H1 (cell line): ENCODE results near the gene MAGI2. TPM values are rescaled to one million over a fixed set of nuclear protein-coding genes. Genes with fewer than 3 reads are reported as not detected.

Experiments used
- CTCF ChIA-PET: fragments of 300-600 bp; sonication (Branson Sonifier 250); formaldehyde crosslinking; loops from one replicate; lab custom pipeline; 2021; ENCODE audit not compliant: partially characterized antibody; lab: Charles Lee
- POLR2A ChIA-PET: fragments of 300-600 bp; sonication (Branson Sonifier 250); formaldehyde crosslinking; loops from one replicate; lab custom pipeline; 2021; ENCODE audit warnings: inconsistent platforms; ENCODE audit not compliant: partially characterized antibody; lab: Charles Lee
- DNase-seq, 2 experiments: peaks; one replicate each; pipeline versions ENCODE4 v3.0.0 to v3.0.0-alpha.2; 2010 to 2022; ENCODE audit warnings: low spot score in 2 of 2, low read depth in 1 of 2, mixed read lengths in 1 of 2
- FAIRE-seq: peaks from 2 replicates; lab custom pipeline; 2011; peaks lifted over from hg19 to GRCh38; lab: Jason Lieb, UNC
- H2AFZ ChIP-seq: 2 replicates; pipeline ENCODE4 v1.8.1; 2012; ENCODE audit warnings: low read length, inconsistent platforms
- H2AK5ac ChIP-seq: 2 replicates; pipeline ENCODE4 v1.6.1; 2013; ENCODE audit warnings: low read depth, low read length
- H2BK120ac ChIP-seq: replicated peaks from 2 replicates; pipeline ENCODE3; 2013; ENCODE audit warnings: low read depth, low read length, inconsistent platforms
- H2BK12ac ChIP-seq: 2 replicates; pipeline ENCODE4 v1.6.1; 2013; ENCODE audit warnings: low read depth, low read length
- H2BK15ac ChIP-seq: 2 replicates; pipeline ENCODE4 v1.6.1; 2013; ENCODE audit warnings: low read length
- H2BK20ac ChIP-seq: 2 replicates; pipeline ENCODE4 v1.6.1; 2013; ENCODE audit warnings: low read length
- H2BK5ac ChIP-seq: 2 replicates; pipeline ENCODE4 v1.6.1; 2013; ENCODE audit warnings: low read depth, low read length
- H3K14ac ChIP-seq: 2 replicates; pipeline ENCODE4 v1.6.1; 2013; ENCODE audit warnings: inconsistent platforms; ENCODE audit not compliant: insufficient read length
- H3K18ac ChIP-seq: 2 replicates; pipeline ENCODE4 v1.6.1; 2013; ENCODE audit warnings: low read length; ENCODE audit errors: extremely low read depth
- H3K23ac ChIP-seq: 2 replicates; pipeline ENCODE4 v1.6.1; 2013; ENCODE audit warnings: inconsistent platforms; ENCODE audit not compliant: insufficient read length
- H3K23me2 ChIP-seq: 2 replicates; pipeline ENCODE4 v1.6.1; 2013; ENCODE audit warnings: low read depth, low read length
- H3K27ac ChIP-seq: 2 replicates; pipeline ENCODE4 v1.6.1; 2011; ENCODE audit warnings: low read depth, low read length, inconsistent platforms
- H3K27me3 ChIP-seq, 4 experiments: replicated peaks in 1 of 4; 1 replicate in 1 of 4; 2 replicates in 3 of 4; pipeline versions ENCODE4 v1.6.1 to v1.8.1; 2011 to 2013; ENCODE audit warnings: low read length in 3 of 4, mild to moderate bottlenecking in 3 of 4, inconsistent platforms in 2 of 4, mixed read lengths in 2 of 4, moderate library complexity in 1 of 4; ENCODE audit not compliant: control insufficient read depth in 3 of 4, insufficient read depth in 3 of 4; ENCODE audit errors: extremely low read depth in 1 of 4
- H3K36me3 ChIP-seq, 4 experiments: 2 replicates each; pipeline versions ENCODE4 v1.6.1 to v1.8.1; 2011 to 2013; ENCODE audit warnings: mild to moderate bottlenecking in 4 of 4, low read length in 3 of 4, moderate library complexity in 2 of 4, control low read depth in 1 of 4, inconsistent platforms in 1 of 4; ENCODE audit not compliant: insufficient read depth in 4 of 4, control insufficient read depth in 2 of 4
- H3K4ac ChIP-seq: replicated peaks from 2 replicates; pipeline ENCODE3; 2013; ENCODE audit warnings: low read length, low read depth, mixed read lengths, inconsistent platforms; ENCODE audit not compliant: insufficient read length
- H3K4me1 ChIP-seq, 4 experiments: replicated peaks in 1 of 4; 1 replicate in 1 of 4; 2 replicates in 3 of 4; pipeline versions ENCODE4 v1.6.1 to v1.8.1; 2011 to 2013; ENCODE audit warnings: low read length in 3 of 4, inconsistent platforms in 2 of 4, mixed read lengths in 1 of 4; ENCODE audit not compliant: insufficient read depth in 4 of 4, control insufficient read depth in 3 of 4
- H3K4me2 ChIP-seq, 2 experiments: 2 replicates each; pipeline versions ENCODE4 v1.6.1 to v1.8.1; 2011 to 2013; ENCODE audit warnings: low read depth in 2 of 2, low read length in 2 of 2, control low read depth in 1 of 2, inconsistent platforms in 1 of 2, mild to moderate bottlenecking in 1 of 2; ENCODE audit not compliant: insufficient read depth in 1 of 2
- H3K4me3 ChIP-seq, 4 experiments: fragments of 200-600, 300-600 bp in 1 of 4; sonication (generic), shearing (Covaris generic), sonication (Bioruptor Twin) in 1 of 4; 2 replicates each; pipeline versions ENCODE4 v1.5.1 to v1.8.1; 2011 to 2016; ENCODE audit warnings: low read length in 4 of 4, low read depth in 3 of 4, control low read depth in 2 of 4, inconsistent platforms in 2 of 4, mild to moderate bottlenecking in 2 of 4, mixed read lengths in 1 of 4, moderate library complexity in 1 of 4; ENCODE audit not compliant: insufficient read depth in 2 of 4; ENCODE audit errors: extremely low read depth in 1 of 4
- H3K56ac ChIP-seq: replicated peaks from 2 replicates; pipeline ENCODE3; 2013; ENCODE audit warnings: low read depth, mild to moderate bottlenecking, mixed read lengths, low read length, inconsistent platforms; ENCODE audit not compliant: insufficient read length
- H3K79me1 ChIP-seq: 2 replicates; pipeline ENCODE4 v1.6.1; 2013; ENCODE audit warnings: low read depth, low read length, control low read depth
- H3K79me2 ChIP-seq, 2 experiments: 2 replicates each; pipeline versions ENCODE4 v1.6.1 to v1.8.1; 2012 to 2013; ENCODE audit warnings: low read length in 2 of 2, mild to moderate bottlenecking in 2 of 2, inconsistent platforms in 1 of 2; ENCODE audit not compliant: insufficient read depth in 2 of 2, control insufficient read depth in 1 of 2
- H3K9ac ChIP-seq, 4 experiments: replicated peaks in 1 of 4; 1 replicate in 1 of 4; 2 replicates in 3 of 4; pipeline versions ENCODE4 v1.6.1 to v1.8.1; 2011 to 2013; ENCODE audit warnings: low read depth in 3 of 4, low read length in 3 of 4, control low read depth in 2 of 4, mild to moderate bottlenecking in 2 of 4, moderate library complexity in 2 of 4, inconsistent platforms in 1 of 4; ENCODE audit errors: extremely low read depth in 1 of 4
- H3K9me3 ChIP-seq, 2 experiments: 2 replicates each; pipeline versions ENCODE4 v1.6.1 to v1.8.1; 2012 to 2013; ENCODE audit warnings: mild to moderate bottlenecking in 2 of 2, moderate library complexity in 2 of 2, control low read depth in 1 of 2, inconsistent platforms in 1 of 2, low read depth in 1 of 2, low read length in 1 of 2, mixed read lengths in 1 of 2; ENCODE audit not compliant: insufficient read depth in 2 of 2
- H4K20me1 ChIP-seq, 2 experiments: replicated peaks in 1 of 2; 2 replicates each; pipeline versions ENCODE3 to v1.8.1; 2011 to 2013; ENCODE audit warnings: inconsistent platforms in 2 of 2, low read length in 2 of 2, mild to moderate bottlenecking in 1 of 2; ENCODE audit not compliant: insufficient read depth in 2 of 2, control insufficient read depth in 1 of 2
- H4K5ac ChIP-seq: 2 replicates; pipeline ENCODE4 v1.6.1; 2013; ENCODE audit warnings: low read length, low read depth, mixed read lengths, inconsistent platforms; ENCODE audit not compliant: insufficient read length
- H4K8ac ChIP-seq: 2 replicates; pipeline ENCODE4 v1.8.0; 2013; ENCODE audit warnings: mild to moderate bottlenecking, moderate library complexity, low read length, inconsistent platforms; ENCODE audit not compliant: insufficient read depth; ENCODE audit errors: extremely low read depth
- H4K91ac ChIP-seq: replicated peaks from 2 replicates; pipeline ENCODE3; 2013; ENCODE audit warnings: low read length, mixed read lengths, inconsistent platforms; ENCODE audit not compliant: insufficient read length
- CBX5 ChIP-seq: fragments of 300-800, 300-1000 bp; sonication (generic); IDR thresholded peaks from 2 replicates; pipeline ENCODE4 v1.7.1; 2016; ENCODE audit warnings: antibody characterized with exemption, low read length, low read depth
- CREB1 ChIP-seq: IDR thresholded peaks from 2 replicates; pipeline ENCODE4 v1.6.1; 2012; ENCODE audit warnings: inconsistent platforms
- EGR1 ChIP-seq: IDR thresholded peaks from 2 replicates; pipeline ENCODE4 v1.6.1; 2011; ENCODE audit warnings: low read depth, low read length, borderline replicate concordance
- GABPA ChIP-seq: IDR thresholded peaks from 2 replicates; pipeline ENCODE4 v1.6.1; 2011; ENCODE audit warnings: mild to moderate bottlenecking, low read length, moderate library complexity, borderline replicate concordance; ENCODE audit not compliant: insufficient read depth
- KDM1A ChIP-seq: fragments of 200-600, 300-600 bp; sonication (generic); IDR thresholded peaks from 2 replicates; pipeline ENCODE4 v1.7.1; 2016; ENCODE audit warnings: mild to moderate bottlenecking, low read length, borderline replicate concordance
- MAFK ChIP-seq: IDR thresholded peaks from 2 replicates; pipeline ENCODE4 v1.6.1; 2012; ENCODE audit warnings: low read depth, mild to moderate bottlenecking, improper control_type of control experiment, low read length
- POLR2A ChIP-seq, 2 experiments: IDR thresholded peaks; 1 replicate in 1 of 2; 2 replicates in 1 of 2; pipeline ENCODE4 v1.6.1; 2011; ENCODE audit warnings: low read depth in 2 of 2, low read length in 2 of 2, mild to moderate bottlenecking in 2 of 2; ENCODE audit errors: control extremely low read depth in 1 of 2
- TBP ChIP-seq: IDR thresholded peaks from 2 replicates; pipeline ENCODE4 v1.6.1; 2011; ENCODE audit warnings: low read depth, low read length, improper control_type of control experiment
- TEAD4 ChIP-seq: IDR thresholded peaks from 2 replicates; pipeline ENCODE4 v1.6.1; 2012; ENCODE audit warnings: low read depth, low read length, inconsistent platforms, mixed read lengths
- YY1 ChIP-seq: IDR thresholded peaks from 2 replicates; pipeline ENCODE4 v1.6.1; 2011; ENCODE audit warnings: low read depth, mild to moderate bottlenecking, low read length
- polyA plus RNA-seq, 7 experiments: library from polyadenylated mRNA; depleted of rRNA in 3 of 7; stranded (reverse) in 5 of 7; unstranded in 2 of 7; fragments of >200 nt in 5 of 7; fragments of 200-250 nt in 2 of 7; gene quantifications; 1 replicate in 5 of 7; 2 replicates in 1 of 7; 4 replicates in 1 of 7; pipeline versions ENCODE4 v1.2.1 to v1.2.3, GENCODE V29; 2011 to 2013; ENCODE audit warnings: missing spikeins in 2 of 7, mixed read lengths in 2 of 7
- total RNA-seq: library from RNA; stranded (reverse); fragmentation: NEBNext Ultra II Directional; extraction: Animal tissue kit (Norgen Biotek cat#: 25700); gene quantifications from 2 replicates; pipeline ENCODE4 v1.2.1, GENCODE V29; 2021
- TF ChIP-seq, protein P1 (sequence below): IDR thresholded peaks from 2 replicates; pipeline ENCODE4 v1.6.1; 2011; ENCODE audit warnings: low read length, improper control_type of control experiment
- TF ChIP-seq, protein P2 (sequence below): IDR thresholded peaks from 2 replicates; pipeline ENCODE4 v1.6.1; 2012; ENCODE audit warnings: low read length, inconsistent platforms
- TF ChIP-seq, protein P3 (sequence below): IDR thresholded peaks from 2 replicates; pipeline ENCODE4 v1.6.1; 2012; ENCODE audit warnings: inconsistent platforms

Gene MAGI2
- total and polyA plus RNA-seq, 2 of the 8 experiments (the other 6 are each of a cell fraction or from before 2014, with no cell fraction given), result 6.0 to 27.3 TPM

DNA sequence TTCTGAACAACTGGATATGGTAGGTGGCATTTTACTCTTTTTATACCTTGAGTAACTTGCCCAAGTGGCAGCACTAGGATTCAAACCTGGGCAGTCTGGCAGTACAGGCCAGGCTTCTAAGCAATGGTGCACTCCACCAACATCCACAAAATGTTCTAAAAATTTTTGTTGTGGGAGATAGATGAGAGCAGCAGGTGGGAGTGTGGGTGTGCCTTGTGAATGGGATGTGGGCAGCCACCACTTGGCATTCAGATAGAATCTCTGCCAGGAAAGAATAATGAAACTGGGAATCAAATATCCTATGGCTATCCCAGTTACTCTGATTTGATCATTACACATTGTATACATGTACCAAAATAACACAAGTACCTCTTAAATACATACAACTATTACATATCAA, 810.7 kb downstream of the MAGI2 start:
- H3K4me1 ChIP-seq, result no peaks in the 10 kb centered on the region
- no peaks in the 10 kb centered on the region for H3K23me2 ChIP-seq
- H2AK5ac ChIP-seq, result no peak overlapping the region
- no peak overlapping the region for H2BK15ac ChIP-seq
- H3K4me2 ChIP-seq, result no peak overlapping the region
- no peak overlapping the region for H3K14ac ChIP-seq
- H3K79me1 ChIP-seq, result no peaks in the 10 kb centered on the region
- no peaks in the 10 kb centered on the region for H3K27me3 ChIP-seq
- no peak overlapping the region for H4K8ac ChIP-seq
- no peak overlapping the region for H2BK20ac ChIP-seq
- H3K56ac ChIP-seq, result no peak overlapping the region
- H3K79me2 ChIP-seq, result peaks cover 0 to 42% of the 10 kb centered on the region in 2 experiments; a peak in 2 of 4 replicates
- no peaks in the 10 kb centered on the region for H4K20me1 ChIP-seq
- no peak overlapping the region for H4K5ac ChIP-seq
- CTCF ChIA-PET, result no interaction called here
- H2BK5ac ChIP-seq, result no peak overlapping the region
- no peaks in the 10 kb centered on the region for H3K9me3 ChIP-seq
- no peak overlapping the region for H2BK12ac ChIP-seq
- FAIRE-seq (no peak), DNase-seq (no peak)
- no peak overlapping the region for H3K18ac ChIP-seq
- no peak overlapping the region for H2BK120ac ChIP-seq
- H4K91ac ChIP-seq, result no peak overlapping the region
- no peak overlapping the region for H3K4ac ChIP-seq
- no peaks in the 10 kb centered on the region for H3K36me3 ChIP-seq
- no peak overlapping the region for H2AFZ ChIP-seq
- no peak overlapping the region for H3K4me3 ChIP-seq
- no peak overlapping the region for H3K9ac ChIP-seq
- POLR2A ChIA-PET, result no interaction called here
- no peak overlapping the region for H3K27ac ChIP-seq
- H3K23ac ChIP-seq, result no peak overlapping the region
- TF ChIP-seq GABPA, result no peak
- TF ChIP-seq, protein P1, sequence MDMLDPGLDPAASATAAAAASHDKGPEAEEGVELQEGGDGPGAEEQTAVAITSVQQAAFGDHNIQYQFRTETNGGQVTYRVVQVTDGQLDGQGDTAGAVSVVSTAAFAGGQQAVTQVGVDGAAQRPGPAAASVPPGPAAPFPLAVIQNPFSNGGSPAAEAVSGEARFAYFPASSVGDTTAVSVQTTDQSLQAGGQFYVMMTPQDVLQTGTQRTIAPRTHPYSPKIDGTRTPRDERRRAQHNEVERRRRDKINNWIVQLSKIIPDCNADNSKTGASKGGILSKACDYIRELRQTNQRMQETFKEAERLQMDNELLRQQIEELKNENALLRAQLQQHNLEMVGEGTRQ, result no peak
- TF ChIP-seq, protein P2, sequence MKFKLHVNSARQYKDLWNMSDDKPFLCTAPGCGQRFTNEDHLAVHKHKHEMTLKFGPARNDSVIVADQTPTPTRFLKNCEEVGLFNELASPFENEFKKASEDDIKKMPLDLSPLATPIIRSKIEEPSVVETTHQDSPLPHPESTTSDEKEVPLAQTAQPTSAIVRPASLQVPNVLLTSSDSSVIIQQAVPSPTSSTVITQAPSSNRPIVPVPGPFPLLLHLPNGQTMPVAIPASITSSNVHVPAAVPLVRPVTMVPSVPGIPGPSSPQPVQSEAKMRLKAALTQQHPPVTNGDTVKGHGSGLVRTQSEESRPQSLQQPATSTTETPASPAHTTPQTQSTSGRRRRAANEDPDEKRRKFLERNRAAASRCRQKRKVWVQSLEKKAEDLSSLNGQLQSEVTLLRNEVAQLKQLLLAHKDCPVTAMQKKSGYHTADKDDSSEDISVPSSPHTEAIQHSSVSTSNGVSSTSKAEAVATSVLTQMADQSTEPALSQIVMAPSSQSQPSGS, result no peak
- no peak for TF ChIP-seq TBP
- TF ChIP-seq, protein P3, sequence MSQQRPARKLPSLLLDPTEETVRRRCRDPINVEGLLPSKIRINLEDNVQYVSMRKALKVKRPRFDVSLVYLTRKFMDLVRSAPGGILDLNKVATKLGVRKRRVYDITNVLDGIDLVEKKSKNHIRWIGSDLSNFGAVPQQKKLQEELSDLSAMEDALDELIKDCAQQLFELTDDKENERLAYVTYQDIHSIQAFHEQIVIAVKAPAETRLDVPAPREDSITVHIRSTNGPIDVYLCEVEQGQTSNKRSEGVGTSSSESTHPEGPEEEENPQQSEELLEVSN, result no peak
- no peak for TF ChIP-seq CBX5
- TF ChIP-seq TEAD4, result no peak
- TF ChIP-seq KDM1A, result no peak
- TF ChIP-seq POLR2A (IDR thresholded peaks at IDR 0.05; ENCODE audit: control extremely low read depth in 1 of 2, low read depth in 2 of 2, low read length in 2 of 2), result no peak
- no peak for TF ChIP-seq YY1
- no peak for TF ChIP-seq EGR1
- no peak for TF ChIP-seq MAFK
- TF ChIP-seq CREB1, result no peak
